UCSD-AML1 (cell line): ENCODE results near the gene C20orf204.
A peak's percentile ranks its signal among the peaks of the same experiment; 100 is the strongest.

ENCODE experiments used
- DNase-seq: peaks from one replicate; lab custom pipeline; 2025; ENCODE audit not compliant: unreplicated experiment; lab: John Stamatoyannopoulos, UW

C20orf204 gene

GRCh38 chr20:64025826-64026412, 10.1 kb upstream of the C20orf204 start:
- DNase-seq = no peak

GRCh38 chr20:64027981-64028685, 7.8 kb upstream of the C20orf204 start:
- no peak for DNase-seq

GRCh38 chr20:64029293-64030117, 6.5 kb upstream of the C20orf204 start:
- DNase-seq = no peak

GRCh38 chr20:64030371-64031134, 5.4 kb upstream of the C20orf204 start:
- DNase-seq = no peak

- DNase-seq = no peak
Observed at GRCh38 chr20:64031822-64032314, 4.1 kb upstream of the C20orf204 start.

GRCh38 chr20:64032706-64033624, 3.0 kb upstream of the C20orf204 start:
- DNase-seq = no peak

- DNase-seq = no peak
Observed at GRCh38 chr20:64033981-64034493, 1.9 kb upstream of the C20orf204 start.

- DNase-seq = no peak
Observed at GRCh38 chr20:64035066-64035932, 683 bp upstream of the C20orf204 start.

GRCh38 chr20:64036346-64037198, 590 bp downstream of the C20orf204 start:
- DNase-seq = no peak

- DNase-seq = no peak
Observed at GRCh38 chr20:64037199-64037497, 1.2 kb downstream of the C20orf204 start.

GRCh38 chr20:64037498-64038213, 1.7 kb downstream of the C20orf204 start:
- no peak for DNase-seq

GRCh38 chr20:64038224-64038564, 2.2 kb downstream of the C20orf204 start:
- no peak for DNase-seq

- peak; percentile 88 for DNase-seq
Observed at GRCh38 chr20:64038565-64039292, 2.7 kb downstream of the C20orf204 start.

GRCh38 chr20:64039293-64040160, 3.5 kb downstream of the C20orf204 start:
- no peak for DNase-seq

- no peak for DNase-seq
Observed at GRCh38 chr20:64040231-64041039, 4.5 kb downstream of the C20orf204 start.
